Transverse colon (tissue), 3 donors: ENCODE results near the gene BRIP1.

Experiments used
- CTCF ChIP-seq, 5 experiments: fragments of 200-600 bp in 3 of 5; fragments of 450-650 bp in 2 of 5; sonication (generic) in 3 of 5; IDR thresholded peaks; 1 replicate in 2 of 5; 2 replicates in 3 of 5; pipeline ENCODE4 v1.5.1; 2016 to 2017; ENCODE audit warnings: antibody characterized with exemption in 5 of 5, inconsistent platforms in 3 of 5, mild to moderate bottlenecking in 2 of 5, moderate library complexity in 1 of 5
- EP300 ChIP-seq: sonication (generic); formaldehyde crosslinking; IDR thresholded peaks from one replicate; pipeline ENCODE4 v1.6.1; 2017; ENCODE audit warnings: antibody characterized with exemption, low read depth
- POLR2A ChIP-seq: fragments of 450-650 bp; IDR thresholded peaks from one replicate; pipeline ENCODE4 v1.6.1; 2016; ENCODE audit warnings: antibody characterized with exemption, mild to moderate bottlenecking, moderate library complexity

GRCh38 chr17:61641715-61642114 lies 221.6 kb downstream of the BRIP1 start:
- TF ChIP-seq CTCF (IDR thresholded peaks at IDR 0.05) = no peak
- TF ChIP-seq POLR2A = no peak
- no peak for TF ChIP-seq EP300
